ENCODE data around the gene CDKAL1.
A peak's percentile ranks its signal among the peaks of the same experiment; 100 is the strongest.
"Not testable (repeated sequence)": the region's sequence is repeated elsewhere in the genome, so short reads cannot be mapped to it uniquely, and the experiment has no call there.

CDKAL1 gene

DNA sequence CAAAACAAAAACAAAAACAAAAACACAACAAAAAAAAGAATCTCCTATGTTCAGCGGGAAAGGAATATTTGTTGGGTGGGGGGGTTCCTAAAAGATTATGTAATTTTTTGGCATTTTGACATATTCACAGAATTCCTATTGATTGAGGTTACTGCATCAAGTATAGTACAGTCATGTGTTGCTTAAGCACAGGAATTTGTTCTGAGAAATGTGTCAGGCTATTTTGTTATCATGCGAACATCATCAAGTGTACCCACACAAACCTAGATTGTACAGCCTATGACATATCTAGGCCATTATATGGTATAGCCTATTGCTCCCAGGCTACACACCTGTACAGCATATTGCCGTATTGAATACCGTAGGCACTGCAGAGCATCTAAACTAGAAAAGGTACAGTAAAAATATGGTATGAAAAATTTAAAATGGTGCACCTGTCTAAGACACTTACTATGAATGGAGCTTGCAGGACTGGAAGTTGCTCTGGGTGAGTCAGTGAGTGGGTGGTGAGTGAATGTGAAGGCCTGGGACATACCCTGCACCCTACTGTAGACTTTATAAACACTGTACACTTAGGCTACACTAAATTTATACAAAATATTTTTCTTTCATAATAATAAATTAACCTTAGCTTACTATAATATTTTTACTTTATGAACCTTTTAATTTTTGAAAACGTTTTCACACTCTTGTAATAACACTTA, 110.6 kb downstream of the CDKAL1 start:
- peak; percentile 13 for DNase-seq

- DNase-seq = not testable (repeated sequence)
Observed at GRCh38 chr6:20645572-20645971, 111.3 kb downstream of the CDKAL1 start.

- DNase-seq = no peak
Observed at GRCh38 chr6:20647585-20647984, 113.3 kb downstream of the CDKAL1 start.

GRCh38 chr6:20649696-20650470, 115.6 kb downstream of the CDKAL1 start:
- not testable (repeated sequence) for DNase-seq

DNA sequence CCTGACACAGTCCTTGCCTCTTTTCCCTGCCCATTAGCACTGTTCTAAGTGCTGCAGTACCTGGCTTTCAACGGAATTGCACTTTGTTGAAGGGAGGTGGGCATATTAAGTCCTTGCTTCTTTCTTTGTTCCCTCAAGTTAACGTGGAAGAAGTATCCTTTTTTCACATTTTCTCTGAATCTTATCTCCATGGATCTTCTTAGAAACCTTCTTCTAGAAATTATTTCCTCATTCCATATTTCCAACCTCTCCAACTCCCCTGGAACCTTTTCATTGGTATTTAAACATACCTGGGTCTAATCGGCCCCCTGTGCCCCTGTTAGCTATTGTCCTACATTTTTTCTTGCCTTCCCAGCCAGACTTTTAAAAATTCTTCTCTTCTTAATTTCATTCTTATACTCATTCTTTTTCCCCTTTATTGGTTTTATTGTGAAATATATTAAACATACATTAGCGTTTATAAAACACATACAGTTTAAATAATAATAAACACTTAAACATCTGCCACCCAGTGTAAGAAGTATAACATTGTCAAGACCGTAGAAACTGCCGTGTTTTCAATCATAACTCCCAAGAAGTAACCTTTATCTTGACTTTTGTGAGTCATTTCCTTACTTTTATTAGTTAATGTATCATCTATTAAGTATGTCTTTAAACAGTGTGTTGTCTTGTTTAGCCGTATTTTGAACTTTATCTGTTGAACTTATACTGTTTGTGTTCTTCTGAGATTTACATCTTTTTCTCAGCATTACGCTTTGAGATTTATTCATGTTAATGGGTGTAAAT, 118.2 kb downstream of the CDKAL1 start:
- DNase-seq = no peak

DNA sequence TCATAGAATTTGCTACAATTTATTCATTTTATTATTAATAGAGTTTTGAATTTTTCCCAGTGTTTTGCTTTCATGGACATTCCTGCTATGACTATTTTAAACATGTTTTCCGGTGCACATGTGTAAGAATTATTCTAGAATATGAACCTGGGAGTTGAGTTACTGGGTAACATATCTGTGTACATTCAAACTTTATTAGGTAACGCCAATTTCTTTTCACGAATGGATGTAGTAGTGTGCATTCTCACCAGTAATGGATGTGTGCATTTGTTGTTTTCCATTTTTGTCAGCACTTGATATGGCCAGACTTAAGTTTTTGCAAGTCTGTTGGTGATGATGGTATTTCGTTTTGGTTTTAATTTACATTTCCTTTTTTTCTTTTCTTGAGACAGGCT, 118.8 kb downstream of the CDKAL1 start:
- no peak for DNase-seq

GRCh38 chr6:20655317-20655716, 121.1 kb downstream of the CDKAL1 start:
- DNase-seq = no peak

- no peak for DNase-seq
Observed at GRCh38 chr6:20657274-20657800, 123.1 kb downstream of the CDKAL1 start.

- no peak for DNase-seq
Observed at GRCh38 chr6:20658053-20658452, 123.8 kb downstream of the CDKAL1 start.

GRCh38 chr6:20658516-20658915, 124.3 kb downstream of the CDKAL1 start:
- DNase-seq = no peak

DNA sequence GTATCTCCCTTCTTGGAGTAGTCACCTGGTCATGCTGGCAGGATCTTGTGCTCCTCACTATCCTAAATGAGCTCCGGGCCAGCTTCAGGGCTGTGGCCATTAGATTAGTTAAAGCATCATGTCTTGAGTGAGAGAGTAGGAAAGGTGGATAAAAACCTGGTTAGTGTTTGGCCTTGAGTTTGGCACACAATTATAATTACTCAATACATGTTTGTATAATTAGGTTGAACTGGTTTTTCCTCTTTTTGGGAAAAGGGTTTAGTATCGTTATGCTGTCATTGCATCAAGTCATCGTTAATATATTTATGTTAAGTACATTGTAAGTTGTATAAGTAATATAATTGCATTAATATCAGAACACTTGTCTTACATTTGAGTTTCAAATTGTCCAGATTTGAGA, 126.3 kb downstream of the CDKAL1 start:
- no peak for DNase-seq

- DNase-seq = no peak
Observed at GRCh38 chr6:20661721-20662120, 127.5 kb downstream of the CDKAL1 start.

DNA sequence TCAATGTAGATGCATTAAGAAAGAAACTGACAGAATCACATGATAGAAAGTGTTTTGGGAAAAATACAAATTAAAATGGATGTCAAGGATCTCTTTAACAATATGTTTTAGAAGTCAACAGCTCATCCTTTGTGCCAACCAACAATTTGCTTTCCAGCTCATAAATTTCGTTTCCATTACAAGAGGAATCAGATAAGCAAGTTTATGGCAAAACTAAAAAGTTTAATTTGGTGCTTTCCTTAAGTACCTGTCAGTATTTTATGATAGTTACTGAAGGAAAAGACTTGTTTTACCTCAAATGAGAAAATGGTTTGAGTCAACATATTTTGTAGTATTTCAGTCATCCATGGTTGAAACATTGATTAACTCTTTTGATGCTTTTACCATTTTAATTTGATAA, 130.0 kb downstream of the CDKAL1 start:
- DNase-seq = no peak

DNA sequence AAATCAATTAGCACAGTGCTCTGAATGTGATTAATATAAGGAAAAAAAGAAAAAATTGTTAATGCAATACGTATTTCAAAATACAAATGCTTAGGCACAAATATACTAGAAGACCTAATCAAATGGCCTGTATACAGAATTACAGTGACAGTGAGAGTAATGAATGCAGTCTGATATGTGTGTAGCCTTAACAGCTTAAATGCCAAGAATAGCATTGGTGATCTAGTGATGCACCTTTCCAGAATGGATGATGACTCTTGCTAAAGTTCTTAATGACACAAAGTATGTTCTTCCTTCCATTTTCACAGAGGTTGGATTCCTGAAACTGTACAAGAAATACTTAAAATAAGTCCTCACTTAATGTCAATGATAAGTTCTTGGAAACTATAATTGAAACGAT, 131.0 kb downstream of the CDKAL1 start:
- DNase-seq = no peak

GRCh38 chr6:20669571-20670314, 135.5 kb downstream of the CDKAL1 start:
- no peak for DNase-seq

GRCh38 chr6:20670750-20671149, 136.5 kb downstream of the CDKAL1 start:
- no peak for DNase-seq

- DNase-seq = no peak
Observed at GRCh38 chr6:20672038-20672437, 137.8 kb downstream of the CDKAL1 start.

- DNase-seq = no peak
Observed at GRCh38 chr6:20673458-20673857, 139.2 kb downstream of the CDKAL1 start.

DNA sequence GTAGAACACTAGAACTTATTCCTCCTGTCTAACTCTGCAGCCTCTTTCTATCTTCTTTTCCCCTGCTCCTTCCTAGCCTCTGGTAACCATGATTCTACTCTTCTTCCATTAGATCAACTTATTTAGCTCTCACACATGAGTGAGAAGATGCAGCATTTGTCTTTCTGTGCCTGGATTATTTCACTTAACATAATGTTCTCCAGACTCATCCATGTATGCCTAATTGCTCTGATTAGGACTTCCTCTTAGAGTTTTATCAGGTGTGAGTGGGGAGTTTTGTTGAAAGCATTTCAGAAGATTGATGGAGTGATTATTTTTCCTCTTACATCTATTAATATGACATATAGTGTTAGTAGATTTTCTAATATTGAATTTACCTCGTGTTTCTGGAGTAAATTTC, 140.4 kb downstream of the CDKAL1 start:
- DNase-seq = no peak

- no peak for DNase-seq
Observed at GRCh38 chr6:20678831-20679352, 144.6 kb downstream of the CDKAL1 start.

GRCh38 chr6:20680697-20681165, 146.5 kb downstream of the CDKAL1 start:
- no peak for DNase-seq

DNA sequence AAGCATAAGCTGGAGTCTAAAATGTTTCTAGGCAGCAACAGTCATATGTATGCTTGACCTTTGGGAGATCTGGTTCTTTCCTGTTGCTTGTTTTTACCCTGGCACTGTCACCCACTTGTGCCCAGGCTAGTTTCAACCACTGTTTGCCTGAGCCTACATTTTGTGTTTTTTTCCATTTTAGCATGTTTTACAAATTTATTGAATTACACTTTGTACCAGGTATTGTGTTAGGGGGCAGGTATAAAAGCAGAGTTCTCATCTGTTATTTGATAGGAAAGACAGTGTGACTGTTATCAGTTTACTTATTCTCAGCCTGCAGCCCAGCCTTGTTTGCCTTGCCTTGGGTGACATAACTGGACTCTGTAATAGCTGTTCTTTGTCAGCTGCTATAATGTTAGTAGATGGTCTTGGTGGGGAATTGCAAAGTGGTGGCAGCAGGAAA, 147.0 kb downstream of the CDKAL1 start:
- no peak for DNase-seq

All from activated CD4-positive, alpha-beta T cell treated with anti-CD3 and anti-CD28 coated beads for 48 hours (primary cell).